HCT116 (cell line): ENCODE measurements around the gene MSH3. TPM values are rescaled to one million over a fixed set of nuclear protein-coding genes. Genes with fewer than 3 reads are reported as not detected.

Experiments used
- ATAC-seq: fragments of 200-7000 bp; cut with Tn5 transposase; 2 replicates; pipeline ENCODE4 v1.9.1; 2020; ENCODE audit warnings: mild to moderate bottlenecking, moderate library complexity
- BruUV-seq: library from RNA; stranded (reverse); fragments of 400-500 nt; replicated peaks from 2 replicates; lab custom pipeline; 2021; lab: Mats Ljungman, UMichigan
- CTCF ChIA-PET: fragments of 300-600 bp; sonication (Branson Sonifier 250); formaldehyde crosslinking; loops from one replicate; lab custom pipeline; 2021; ENCODE audit warnings: antibody characterized with exemption; lab: Charles Lee
- POLR2A ChIA-PET: fragments of 300-600, 350-600 bp; sonication (Branson Sonifier 250); formaldehyde crosslinking; loops from one replicate; lab custom pipeline; 2021; ENCODE audit warnings: antibody characterized with exemption; lab: Charles Lee
- RAD21 ChIA-PET, 2 experiments: fragments of 300-600 bp; sonication (Branson Sonifier 250); formaldehyde crosslinking; loops; one replicate each; lab custom pipeline; 2023; ENCODE audit warnings: low total read pairs in 2 of 2; ENCODE audit not compliant: uncharacterized antibody in 2 of 2, unreplicated experiment in 2 of 2, low non-redundant PET in 1 of 2; lab: Charles Lee
- DNase-seq: peaks from one replicate; pipeline ENCODE4 v3.0.0-alpha.2; 2010; ENCODE audit warnings: low read depth, low spot score
- H2AFZ ChIP-seq: fragments of 200-600 bp; shearing (Covaris generic), sonication (generic); 2 replicates; pipeline ENCODE4 v1.6.1; 2017; ENCODE audit warnings: low read depth, mixed run types, mixed read lengths, antibody characterized with exemption, low read length; ENCODE audit not compliant: poor library complexity, severe bottlenecking
- H3K27ac ChIP-seq: 2 replicates; pipeline ENCODE4 v1.5.1; 2012; ENCODE audit warnings: low read depth, low read length
- H3K27me3 ChIP-seq: fragments of 200-600 bp; sonication (generic); 2 replicates; pipeline ENCODE4 v1.6.1; 2016; ENCODE audit warnings: mixed run types, low read length, mixed read lengths; ENCODE audit not compliant: insufficient read depth
- H3K36me3 ChIP-seq, 2 experiments: fragments of 200-500 bp in 1 of 2; fragments of 200-600 bp in 1 of 2; sonication (Bioruptor generic) in 1 of 2; sonication (generic) in 1 of 2; 2 replicates each; pipeline versions ENCODE4 v1.5.1 to v1.6.1; 2014 to 2016; ENCODE audit warnings: low read length in 2 of 2, inconsistent platforms in 1 of 2, mixed read lengths in 1 of 2, mixed run types in 1 of 2; ENCODE audit not compliant: insufficient read depth in 2 of 2, control insufficient read depth in 1 of 2
- H3K4me1 ChIP-seq, 2 experiments: fragments of 200-600 bp in 1 of 2; sonication (generic) in 1 of 2; 2 replicates each; pipeline versions ENCODE4 v1.5.1 to v1.6.1; 2012 to 2017; ENCODE audit warnings: low read length in 2 of 2, inconsistent platforms in 1 of 2, mild to moderate bottlenecking in 1 of 2, mixed read lengths in 1 of 2, mixed run types in 1 of 2, moderate library complexity in 1 of 2; ENCODE audit not compliant: insufficient read depth in 2 of 2, control insufficient read depth in 1 of 2
- H3K4me2 ChIP-seq: fragments of 200-600 bp; sonication (generic); 2 replicates; pipeline ENCODE4 v1.6.1; 2017; ENCODE audit warnings: mixed run types, low read length, mixed read lengths
- H3K4me3 ChIP-seq, 2 experiments: fragments of 200-600 bp in 1 of 2; sonication (generic) in 1 of 2; replicated peaks in 1 of 2; 2 replicates each; pipeline ENCODE4 v1.5.1; 2011 to 2016; ENCODE audit warnings: low read length in 2 of 2, control low read depth in 1 of 2, low read depth in 1 of 2, mild to moderate bottlenecking in 1 of 2, mixed read lengths in 1 of 2, mixed run types in 1 of 2
- H3K79me2 ChIP-seq: fragments of 200-600 bp; sonication (generic); 2 replicates; pipeline ENCODE4 v1.6.1; 2017; ENCODE audit warnings: mild to moderate bottlenecking, mixed run types, low read length, moderate library complexity, mixed read lengths; ENCODE audit not compliant: insufficient read depth
- H3K9ac ChIP-seq: fragments of 200-600 bp; sonication (generic); 2 replicates; pipeline ENCODE4 v1.6.1; 2016; ENCODE audit warnings: low read length, mixed read lengths
- H3K9me2 ChIP-seq: fragments of 200-600 bp; sonication (generic), shearing (Covaris generic); 2 replicates; pipeline ENCODE4 v1.6.1; 2017; ENCODE audit warnings: mixed run types, mild to moderate bottlenecking, moderate library complexity; ENCODE audit not compliant: insufficient read depth
- H3K9me3 ChIP-seq, 2 experiments: fragments of 200-500 bp in 1 of 2; fragments of 200-600 bp in 1 of 2; sonication (Bioruptor generic) in 1 of 2; sonication (generic) in 1 of 2; 2 replicates each; pipeline ENCODE4 v1.6.1; 2014 to 2017; ENCODE audit warnings: low read length in 2 of 2, mixed read lengths in 2 of 2, inconsistent platforms in 1 of 2, low read depth in 1 of 2, mild to moderate bottlenecking in 1 of 2, mixed run types in 1 of 2, moderate library complexity in 1 of 2; ENCODE audit not compliant: control insufficient read depth in 1 of 2, insufficient read depth in 1 of 2
- H4K20me1 ChIP-seq: fragments of 200-600 bp; sonication (generic), shearing (Covaris generic); 2 replicates; pipeline ENCODE4 v1.6.1; 2017; ENCODE audit warnings: mixed run types, mild to moderate bottlenecking, moderate library complexity; ENCODE audit not compliant: insufficient read depth
- CBX3 ChIP-seq: IDR thresholded peaks from 2 replicates; pipeline ENCODE4 v1.6.1; 2012; ENCODE audit warnings: low read depth
- CEBPB ChIP-seq: IDR thresholded peaks from 2 replicates; pipeline ENCODE4 v1.6.1; 2012; ENCODE audit warnings: low read depth
- EGR1 ChIP-seq: IDR thresholded peaks from 2 replicates; pipeline ENCODE4 v1.6.1; 2012; ENCODE audit warnings: low read depth
- ELF1 ChIP-seq: IDR thresholded peaks from 2 replicates; pipeline ENCODE4 v1.6.1; 2012; ENCODE audit warnings: low read depth, borderline replicate concordance
- EZH2phosphoT487 ChIP-seq: fragments of 200-600 bp; IDR thresholded peaks from 2 replicates; pipeline ENCODE4 v1.6.1; 2018; ENCODE audit warnings: antibody characterized with exemption, borderline replicate concordance
- FOSL1 ChIP-seq: IDR thresholded peaks from 2 replicates; pipeline ENCODE4 v1.6.1; 2012; ENCODE audit warnings: low read depth
- JUND ChIP-seq: IDR thresholded peaks from 2 replicates; pipeline ENCODE4 v1.6.1; 2012
- POLR2A ChIP-seq: IDR thresholded peaks from 2 replicates; pipeline ENCODE4 v1.7.0; 2011; ENCODE audit warnings: borderline replicate concordance; ENCODE audit not compliant: insufficient read depth, insufficient read length; ENCODE audit errors: extremely low read depth
- RAD21 ChIP-seq: IDR thresholded peaks from 2 replicates; pipeline ENCODE4 v1.6.1; 2012; ENCODE audit warnings: low read depth, mild to moderate bottlenecking
- SP1 ChIP-seq: IDR thresholded peaks from 2 replicates; pipeline ENCODE4 v1.6.1; 2012; ENCODE audit warnings: low read depth
- SRF ChIP-seq: IDR thresholded peaks from 2 replicates; pipeline ENCODE4 v1.6.1; 2012; ENCODE audit warnings: low read depth
- TCF7L2 ChIP-seq: IDR thresholded peaks from 2 replicates; pipeline ENCODE4 v1.7.0; 2011; ENCODE audit warnings: borderline replicate concordance, inconsistent platforms; ENCODE audit not compliant: insufficient read depth, insufficient read length; ENCODE audit errors: extremely low read depth
- YY1 ChIP-seq: IDR thresholded peaks from 2 replicates; pipeline ENCODE4 v1.6.1; 2011; ENCODE audit warnings: low read length, low read depth, moderate library complexity, mild to moderate bottlenecking; ENCODE audit not compliant: insufficient replicate concordance; ENCODE audit errors: extremely low read depth
- ZBTB33 ChIP-seq: IDR thresholded peaks from 2 replicates; pipeline ENCODE4 v1.6.1; 2011; ENCODE audit warnings: mild to moderate bottlenecking, low read length, moderate library complexity; ENCODE audit not compliant: insufficient replicate concordance; ENCODE audit errors: extremely low read depth
- ZFX ChIP-seq: fragments of 450-650 bp; IDR thresholded peaks from 2 replicates; pipeline ENCODE4 v1.6.1; 2017
- ZNF274 ChIP-seq: fragments of 200-500 bp; sonication (Bioruptor generic); IDR thresholded peaks from 2 replicates; pipeline ENCODE4 v1.6.1; 2014; ENCODE audit warnings: mild to moderate bottlenecking, low read depth, low read length, inconsistent platforms
- intact Hi-C: fragments of 100-400 bp; cut with micrococcal nuclease; formaldehyde crosslinking; loops from 2 replicates; pipeline ENCODE4 v1.10.0; 2022
- total RNA-seq: library from RNA; stranded (reverse); gene quantifications from one replicate; pipeline ENCODE4 v1.2.1, GENCODE V29; 2021; ENCODE audit not compliant: unreplicated experiment
- TF ChIP-seq, protein P1 (sequence below): IDR thresholded peaks from 2 replicates; pipeline ENCODE4 v1.6.1; 2012; ENCODE audit warnings: low read depth
- TF ChIP-seq, protein P2 (sequence below): IDR thresholded peaks from 2 replicates; pipeline ENCODE4 v1.6.1; 2012
- TF ChIP-seq, protein P3 (sequence below): IDR thresholded peaks from 2 replicates; pipeline ENCODE4 v1.6.1; 2012

Gene MSH3
- total RNA-seq, 1 experiment from 2014 or later: 4.9 TPM

- no peak for TF ChIP-seq RAD21
- TF ChIP-seq CEBPB: no peak
- TF ChIP-seq CBX3: no peak
- TF ChIP-seq ZFX: no peak
- no peak for TF ChIP-seq FOSL1
- TF ChIP-seq, protein P1, sequence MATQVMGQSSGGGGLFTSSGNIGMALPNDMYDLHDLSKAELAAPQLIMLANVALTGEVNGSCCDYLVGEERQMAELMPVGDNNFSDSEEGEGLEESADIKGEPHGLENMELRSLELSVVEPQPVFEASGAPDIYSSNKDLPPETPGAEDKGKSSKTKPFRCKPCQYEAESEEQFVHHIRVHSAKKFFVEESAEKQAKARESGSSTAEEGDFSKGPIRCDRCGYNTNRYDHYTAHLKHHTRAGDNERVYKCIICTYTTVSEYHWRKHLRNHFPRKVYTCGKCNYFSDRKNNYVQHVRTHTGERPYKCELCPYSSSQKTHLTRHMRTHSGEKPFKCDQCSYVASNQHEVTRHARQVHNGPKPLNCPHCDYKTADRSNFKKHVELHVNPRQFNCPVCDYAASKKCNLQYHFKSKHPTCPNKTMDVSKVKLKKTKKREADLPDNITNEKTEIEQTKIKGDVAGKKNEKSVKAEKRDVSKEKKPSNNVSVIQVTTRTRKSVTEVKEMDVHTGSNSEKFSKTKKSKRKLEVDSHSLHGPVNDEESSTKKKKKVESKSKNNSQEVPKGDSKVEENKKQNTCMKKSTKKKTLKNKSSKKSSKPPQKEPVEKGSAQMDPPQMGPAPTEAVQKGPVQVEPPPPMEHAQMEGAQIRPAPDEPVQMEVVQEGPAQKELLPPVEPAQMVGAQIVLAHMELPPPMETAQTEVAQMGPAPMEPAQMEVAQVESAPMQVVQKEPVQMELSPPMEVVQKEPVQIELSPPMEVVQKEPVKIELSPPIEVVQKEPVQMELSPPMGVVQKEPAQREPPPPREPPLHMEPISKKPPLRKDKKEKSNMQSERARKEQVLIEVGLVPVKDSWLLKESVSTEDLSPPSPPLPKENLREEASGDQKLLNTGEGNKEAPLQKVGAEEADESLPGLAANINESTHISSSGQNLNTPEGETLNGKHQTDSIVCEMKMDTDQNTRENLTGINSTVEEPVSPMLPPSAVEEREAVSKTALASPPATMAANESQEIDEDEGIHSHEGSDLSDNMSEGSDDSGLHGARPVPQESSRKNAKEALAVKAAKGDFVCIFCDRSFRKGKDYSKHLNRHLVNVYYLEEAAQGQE: no peak
- TF ChIP-seq TCF7L2: no peak
- TF ChIP-seq EGR1: no peak
- no peak for TF ChIP-seq POLR2A
- TF ChIP-seq ELF1: no peak
- no peak for TF ChIP-seq SP1
- TF ChIP-seq YY1: no peak
- TF ChIP-seq JUND: no peak
- TF ChIP-seq, protein P2, sequence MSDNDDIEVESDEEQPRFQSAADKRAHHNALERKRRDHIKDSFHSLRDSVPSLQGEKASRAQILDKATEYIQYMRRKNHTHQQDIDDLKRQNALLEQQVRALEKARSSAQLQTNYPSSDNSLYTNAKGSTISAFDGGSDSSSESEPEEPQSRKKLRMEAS: no peak
- TF ChIP-seq, protein P3, sequence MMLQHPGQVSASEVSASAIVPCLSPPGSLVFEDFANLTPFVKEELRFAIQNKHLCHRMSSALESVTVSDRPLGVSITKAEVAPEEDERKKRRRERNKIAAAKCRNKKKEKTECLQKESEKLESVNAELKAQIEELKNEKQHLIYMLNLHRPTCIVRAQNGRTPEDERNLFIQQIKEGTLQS: no peak
- TF ChIP-seq ZBTB33: no peak
- TF ChIP-seq EZH2phosphoT487: no peak
- no peak for TF ChIP-seq SRF
- no peak for TF ChIP-seq ZNF274
- ChIA-PET RAD21 (interaction anchor here in 1 of 2 experiments (0.6 kb wide), 1 partner anchor 18 kb away, joined by 3 read pairs; no protein-coding TSS in a partner anchor), POLR2A (no interaction called here), CTCF (no interaction called here)
- no peaks in the 10 kb centered on the region for H3K4me1 ChIP-seq
- no peak for ATAC-seq
- no peak overlapping the region for H2AFZ ChIP-seq
- H3K27me3 ChIP-seq: no peaks in the 10 kb centered on the region
- H3K4me3 ChIP-seq: no peak overlapping the region
- H3K9ac ChIP-seq: no peak overlapping the region
- H4K20me1 ChIP-seq: no peaks in the 10 kb centered on the region
- no peak for DNase-seq
- no peaks in the 10 kb centered on the region for H3K36me3 ChIP-seq
- no peaks in the 10 kb centered on the region for H3K9me2 ChIP-seq
- no peak overlapping the region for H3K27ac ChIP-seq
- intact Hi-C loops: no loop called here
- H3K4me2 ChIP-seq: no peak overlapping the region
- H3K9me3 ChIP-seq: no peaks in the 10 kb centered on the region
- BruUV-seq: no TSS peak
- no peaks in the 10 kb centered on the region for H3K79me2 ChIP-seq
Measured at GRCh38 chr5:80799573-80799972, 145.1 kb downstream of the MSH3 start.
